ENCODE data around the gene GRHPR.

The GRHPR gene

GRCh38 chr9:37486256-37486615 is 63.7 kb downstream of the GRHPR start:
- no peak for DNase-seq

Measured in activated CD4-positive, alpha-beta T cell treated with anti-CD3 and anti-CD28 coated beads, Interleukin-2, Interleukin-6, amounts not matched to agents 100 ng/mL and 50 ng/mL, durations not matched to agents 16 hours and 8 hours (primary cell).